Bronchial epithelial cell (primary cell): ENCODE results near the gene ZNF148. TPM values are rescaled to one million over a fixed set of nuclear protein-coding genes. Genes with fewer than 3 reads are reported as not detected.
A peak's percentile ranks its signal among the peaks of the same experiment; 100 is the strongest.

Source experiments
- DNase-seq: peaks from one replicate; pipeline ENCODE4 v3.0.0-alpha.2; 2010; ENCODE audit warnings: low read depth
- FAIRE-seq: peaks from 2 replicates; lab custom pipeline; 2011; peaks lifted over from hg19 to GRCh38; lab: Jason Lieb, UNC
- H3K27me3 ChIP-seq: 2 replicates; pipeline ENCODE4 v1.5.1; 2011; ENCODE audit warnings: low read length; ENCODE audit not compliant: control insufficient read depth, insufficient read depth
- H3K36me3 ChIP-seq: 2 replicates; pipeline ENCODE4 v1.5.1; 2011; ENCODE audit warnings: low read length; ENCODE audit not compliant: control insufficient read depth, insufficient read depth
- H3K4me3 ChIP-seq: 2 replicates; pipeline ENCODE4 v1.5.1; 2011; ENCODE audit warnings: mild to moderate bottlenecking, low read depth, low read length, control low read depth
- CTCF ChIP-seq: IDR thresholded peaks from 2 replicates; pipeline ENCODE4 v1.5.1; 2011; ENCODE audit warnings: mild to moderate bottlenecking, moderate library complexity, low read length, control low read depth, inconsistent platforms; ENCODE audit not compliant: insufficient read depth, severe bottlenecking
- total RNA-seq: library from RNA; depleted of rRNA; stranded (reverse); fragments of >200 nt; gene quantifications from 2 replicates; pipeline ENCODE4 v1.2.1, GENCODE V29; 2014

Gene ZNF148
- total RNA-seq, 1 donor from 2014 or later, result 26.1 TPM

- Histone ChIP-seq H3K27me3 (no peaks in the 10 kb centered on the region), H3K4me3 (no peak overlapping the region), H3K36me3 (no peaks in the 10 kb centered on the region)
- TF ChIP-seq CTCF, result no peak
- FAIRE-seq (no peak), DNase-seq (peak; percentile 29)
These were observed 6.2 kb upstream of the ZNF148 start for GRCh38 chr3:125381314-125381713.

GRCh38 chr3:125379483-125379882, 4.4 kb upstream of the ZNF148 start:
- Histone ChIP-seq H3K4me3 (no peak overlapping the region), H3K36me3 (no peaks in the 10 kb centered on the region), H3K27me3 (no peaks in the 10 kb centered on the region)
- TF ChIP-seq CTCF, result no peak
- DNase-seq (no peak), FAIRE-seq (no peak)

GRCh38 chr3:125378762-125379161, 3.6 kb upstream of the ZNF148 start:
- Histone ChIP-seq H3K4me3 (no peak overlapping the region), H3K27me3 (no peaks in the 10 kb centered on the region), H3K36me3 (no peaks in the 10 kb centered on the region)
- no peak for DNase-seq
- FAIRE-seq, result no peak
- no peak for TF ChIP-seq CTCF

- no peak for FAIRE-seq
- H3K36me3 ChIP-seq, result no peaks in the 10 kb centered on the region
- TF ChIP-seq CTCF, result no peak
- peak; percentile 84 for DNase-seq
- peak overlapping the region; percentile 91 for H3K4me3 ChIP-seq
- no peaks in the 10 kb centered on the region for H3K27me3 ChIP-seq
These were observed 990 bp upstream of the ZNF148 start for GRCh38 chr3:125375950-125376679.

GRCh38 chr3:125374501-125374995, 577 bp downstream of the ZNF148 start:
- H3K36me3 ChIP-seq, result no peaks in the 10 kb centered on the region
- FAIRE-seq (no peak), DNase-seq (peak; percentile 35)
- peak overlapping the region; percentile 91 for H3K4me3 ChIP-seq
- H3K27me3 ChIP-seq, result no peaks in the 10 kb centered on the region
- TF ChIP-seq CTCF, result no peak
